Aorta (tissue), 5 donors: ENCODE results near the gene NASP. TPM values are rescaled to one million over a fixed set of nuclear protein-coding genes. Genes with fewer than 3 reads are reported as not detected.

Experiments
- ATAC-seq: fragments of 200-7000 bp; cut with Tn5 transposase; one replicate; pipeline ENCODE4 v1.9.1; 2022; ENCODE audit warnings: moderate library complexity; ENCODE audit not compliant: low FRiP score
- DNase-seq, 2 donors: peaks; one replicate each; pipeline ENCODE4 v3.0.0-alpha.2; 2020
- H3K27ac ChIP-seq, 2 donors: one replicate each; pipeline ENCODE4 v1.5.1; 2013; ENCODE audit warnings: low read length in 2 of 2, mild to moderate bottlenecking in 2 of 2, moderate library complexity in 2 of 2, control low read depth in 1 of 2, inconsistent platforms in 1 of 2, low read depth in 1 of 2
- H3K27me3 ChIP-seq, 2 donors: one replicate each; pipeline ENCODE4 v1.6.1; 2013; ENCODE audit warnings: control low read depth in 1 of 2, low read length in 1 of 2, mild to moderate bottlenecking in 1 of 2, moderate library complexity in 1 of 2; ENCODE audit not compliant: insufficient read depth in 2 of 2, control insufficient read depth in 1 of 2
- H3K36me3 ChIP-seq, 2 donors: one replicate each; pipeline ENCODE4 v1.6.1; 2013; ENCODE audit warnings: control low read depth in 1 of 2, low read length in 1 of 2, mild to moderate bottlenecking in 1 of 2; ENCODE audit not compliant: insufficient read depth in 2 of 2, control insufficient read depth in 1 of 2
- H3K4me1 ChIP-seq, 2 donors: one replicate each; pipeline ENCODE4 v1.6.1; 2013; ENCODE audit warnings: low read length in 2 of 2, control low read depth in 1 of 2, mild to moderate bottlenecking in 1 of 2, moderate library complexity in 1 of 2; ENCODE audit not compliant: insufficient read depth in 2 of 2, control insufficient read depth in 1 of 2
- H3K4me3 ChIP-seq, 2 donors: one replicate each; pipeline ENCODE4 v1.5.1; 2013; ENCODE audit warnings: low read length in 2 of 2, control low read depth in 1 of 2, mild to moderate bottlenecking in 1 of 2
- H3K9me3 ChIP-seq: one replicate; pipeline ENCODE4 v1.6.1; 2013; ENCODE audit warnings: mild to moderate bottlenecking, low read length; ENCODE audit not compliant: control insufficient read depth
- WGBS, 2 donors: extraction: QIAGEN DNeasy Blood & Tissue Kit; methylation state at CpG; one replicate each; pipeline ENCODE4 v1.1.7; 2013; 5-methylcytosine and 5-hydroxymethylcytosine counted together
- intact Hi-C, 2 donors: fragments of 100-400 bp; cut with DNase I; formaldehyde crosslinking; loops; one replicate each; pipeline versions ENCODE4 v1.14.2 to v1.15.0; 2022
- polyA plus RNA-seq, 2 donors: library from polyadenylated mRNA; stranded (reverse); fragments of 200-250 nt; gene quantifications; one replicate each; pipeline ENCODE4 v1.2.3, GENCODE V29; 2013
- total RNA-seq, 2 donors: library from RNA; stranded (reverse); fragmentation: NEBNext Ultra II Directional; extraction: Animal tissue kit (Norgen Biotek cat#: 25700); gene quantifications; one replicate each; pipeline ENCODE4 v1.2.1, GENCODE V29; 2021
- donor health status: healthy with polysubstance abuse.
- donor health status: Bipolar disorder and iron deficiency.
- donor health status: DM: no; HTN: no; CAD: no.
- donor health status: DM: no; HTN: no; CAD: no.
- donor health status: DM: yes; HTN: yes; CAD: no.

The NASP gene
- total and polyA plus RNA-seq, 4 donors, result 44.8 to 123 (median 61.2) TPM

- Histone ChIP-seq H3K27ac (no peak overlapping the region), H3K4me1 (no peaks in the 10 kb centered on the region), H3K4me3 (no peak overlapping the region), H3K9me3 (no peaks in the 10 kb centered on the region), H3K36me3 (no peaks in the 10 kb centered on the region), H3K27me3 (no peaks in the 10 kb centered on the region)
- ATAC-seq (no peak), DNase-seq (no peak)
- 57 to 72% methylated on average over 6 of the region's 6 CpGs for WGBS, 2 donors
- intact Hi-C loops, result no loop called here
Measured at GRCh38 chr1:45545019-45545493, 38.8 kb upstream of the NASP start.

GRCh38 chr1:45545553-45546310 is 38.1 kb upstream of the NASP start:
- 87% methylated on average over 7 of the region's 7 CpGs for WGBS, 2 donors
- Histone ChIP-seq H3K9me3 (no peaks in the 10 kb centered on the region), H3K4me1 (no peaks in the 10 kb centered on the region), H3K27ac (no peak overlapping the region), H3K4me3 (no peak overlapping the region), H3K27me3 (no peaks in the 10 kb centered on the region), H3K36me3 (no peaks in the 10 kb centered on the region)
- ATAC-seq, result no peak
- DNase-seq, result no peak
- intact Hi-C loops, result no loop called here

- Histone ChIP-seq H3K9me3 (no peaks in the 10 kb centered on the region), H3K4me3 (peak within 1 kb of the TSS; percentile 61 to 92), H3K27me3 (no peaks in the 10 kb centered on the region), H3K27ac (peak within 1 kb of the TSS in 1 of 2 donors; percentile 76), H3K36me3 (no peaks in the 10 kb centered on the region), H3K4me1 (no peaks in the 10 kb centered on the region)
- WGBS, 2 donors, result 1% methylated on average over 47 of the region's 47 CpGs
- ATAC-seq (peak; percentile 98), DNase-seq (peak; percentile 94)
- intact Hi-C loops, result loop anchor here in 1 of 2 donors (2.0 kb wide), 1 partner anchor 28 kb away; no protein-coding TSS in a partner anchor
Measured at GRCh38 chr1:45550401-45551351, 33.2 kb upstream of the NASP start, which contains the start of gene AKR1A1. AKR1A1 (plus strand) TSS chr1:45550826; CDS start chr1:45561795, 10,969 bp downstream.

- Histone ChIP-seq H3K36me3 (no peaks in the 10 kb centered on the region), H3K9me3 (no peaks in the 10 kb centered on the region), H3K27ac (no peak overlapping the region), H3K4me3 (peak overlapping the region; percentile 61 to 92), H3K4me1 (no peaks in the 10 kb centered on the region), H3K27me3 (no peaks in the 10 kb centered on the region)
- ATAC-seq (no peak), DNase-seq (no peak)
- 11 to 15% methylated on average over 3 of the region's 3 CpGs for WGBS, 2 donors
- intact Hi-C loops, result loop anchor here in 1 of 2 donors (2.0 kb wide), 1 partner anchor 29 kb away; no protein-coding TSS in a partner anchor
Measured at GRCh38 chr1:45551684-45552083, 32.2 kb upstream of the NASP start.

- no peak overlapping the region for H3K27ac ChIP-seq
- H3K4me3 ChIP-seq, result no peak overlapping the region
- H3K27me3 ChIP-seq, result no peaks in the 10 kb centered on the region
- DNase-seq (peak in 1 of 2 donors; percentile 31), ATAC-seq (no peak)
- no peaks in the 10 kb centered on the region for H3K4me1 ChIP-seq
- intact Hi-C loops, result no loop called here
- no peaks in the 10 kb centered on the region for H3K36me3 ChIP-seq
- H3K9me3 ChIP-seq, result no peaks in the 10 kb centered on the region
- WGBS, 2 donors, result 75 to 84% methylated on average over 1 of the region's 1 CpG
Measured at GRCh38 chr1:45552331-45552730, 31.5 kb upstream of the NASP start.

GRCh38 chr1:45554198-45554597 is 29.6 kb upstream of the NASP start:
- 83 to 84% methylated on average over 6 of the region's 6 CpGs for WGBS, 2 donors
- Histone ChIP-seq H3K36me3 (no peaks in the 10 kb centered on the region), H3K9me3 (no peaks in the 10 kb centered on the region), H3K4me3 (no peak overlapping the region), H3K27me3 (no peaks in the 10 kb centered on the region), H3K27ac (no peak overlapping the region), H3K4me1 (no peaks in the 10 kb centered on the region)
- intact Hi-C loops, result no loop called here
- no peak for ATAC-seq
- peak in 1 of 2 donors; percentile 22 for DNase-seq

- Histone ChIP-seq H3K9me3 (no peaks in the 10 kb centered on the region), H3K27ac (no peak overlapping the region), H3K27me3 (no peaks in the 10 kb centered on the region), H3K4me3 (no peak overlapping the region), H3K4me1 (no peaks in the 10 kb centered on the region), H3K36me3 (peaks cover 0 to 3% of the 10 kb centered on the region in 2 donors)
- ATAC-seq, result no peak
- peak in 1 of 2 donors; percentile 4 for DNase-seq
- intact Hi-C loops, result no loop called here
- WGBS, 2 donors, result 63 to 77% methylated on average over 3 of the region's 3 CpGs
Measured at GRCh38 chr1:45557422-45557944, 26.4 kb upstream of the NASP start.

- Histone ChIP-seq H3K27ac (no peak overlapping the region), H3K4me3 (no peak overlapping the region), H3K9me3 (no peaks in the 10 kb centered on the region), H3K36me3 (peaks cover 0 to 14% of the 10 kb centered on the region in 2 donors), H3K4me1 (no peaks in the 10 kb centered on the region), H3K27me3 (no peaks in the 10 kb centered on the region)
- intact Hi-C loops, result no loop called here
- DNase-seq, result peak in 1 of 2 donors; percentile 38
- WGBS, 2 donors, result 83 to 86% methylated on average over 2 of the region's 2 CpGs
- no peak for ATAC-seq
Measured at GRCh38 chr1:45563843-45564242, 20.0 kb upstream of the NASP start.
